Measurements from ENCODE around the gene CASP2.

DNA sequence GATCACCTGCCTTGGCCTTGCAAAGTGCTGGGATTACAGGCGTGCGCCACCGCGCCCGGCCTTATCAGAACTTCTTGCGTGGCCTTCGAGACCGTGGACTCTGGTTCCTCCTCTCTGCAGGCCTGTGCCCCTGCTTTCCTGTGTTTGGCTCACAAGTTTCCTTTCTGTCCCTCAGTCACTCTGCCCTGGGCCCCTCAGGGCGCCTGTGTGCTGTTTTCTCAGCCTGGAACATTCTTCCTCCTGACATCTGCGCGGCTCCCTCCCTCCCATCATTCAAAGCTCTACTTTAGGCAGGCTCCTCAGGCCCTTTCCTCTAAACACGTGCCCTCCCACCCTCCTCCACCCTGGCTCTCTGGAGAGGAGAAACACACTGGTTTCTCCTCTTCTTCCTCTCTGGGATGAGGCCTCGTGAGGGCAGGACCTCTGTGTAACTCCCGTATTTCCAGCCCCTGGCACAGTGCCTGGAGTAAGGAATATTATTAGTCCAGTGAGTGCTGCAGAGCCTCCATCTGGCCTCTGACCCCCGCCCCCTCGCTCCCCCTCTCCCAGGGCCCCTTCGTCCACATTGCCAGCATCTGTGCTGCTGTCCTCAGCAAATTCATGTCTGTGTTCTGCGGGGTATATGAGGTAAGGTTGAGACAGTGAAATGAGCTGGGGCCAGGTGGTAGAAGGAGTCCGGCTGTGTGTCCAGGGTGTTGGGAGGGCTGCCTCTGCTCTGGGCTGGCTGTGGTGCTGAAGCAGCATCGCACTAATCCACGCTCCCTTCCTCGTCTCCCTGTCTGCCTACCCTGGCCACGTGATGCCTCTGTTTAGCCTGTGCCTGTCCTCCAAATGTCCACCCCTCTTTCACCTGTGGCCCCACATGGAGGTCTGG, 34.8 kb downstream of the CASP2 start:
- TF ChIP-seq, protein P1, sequence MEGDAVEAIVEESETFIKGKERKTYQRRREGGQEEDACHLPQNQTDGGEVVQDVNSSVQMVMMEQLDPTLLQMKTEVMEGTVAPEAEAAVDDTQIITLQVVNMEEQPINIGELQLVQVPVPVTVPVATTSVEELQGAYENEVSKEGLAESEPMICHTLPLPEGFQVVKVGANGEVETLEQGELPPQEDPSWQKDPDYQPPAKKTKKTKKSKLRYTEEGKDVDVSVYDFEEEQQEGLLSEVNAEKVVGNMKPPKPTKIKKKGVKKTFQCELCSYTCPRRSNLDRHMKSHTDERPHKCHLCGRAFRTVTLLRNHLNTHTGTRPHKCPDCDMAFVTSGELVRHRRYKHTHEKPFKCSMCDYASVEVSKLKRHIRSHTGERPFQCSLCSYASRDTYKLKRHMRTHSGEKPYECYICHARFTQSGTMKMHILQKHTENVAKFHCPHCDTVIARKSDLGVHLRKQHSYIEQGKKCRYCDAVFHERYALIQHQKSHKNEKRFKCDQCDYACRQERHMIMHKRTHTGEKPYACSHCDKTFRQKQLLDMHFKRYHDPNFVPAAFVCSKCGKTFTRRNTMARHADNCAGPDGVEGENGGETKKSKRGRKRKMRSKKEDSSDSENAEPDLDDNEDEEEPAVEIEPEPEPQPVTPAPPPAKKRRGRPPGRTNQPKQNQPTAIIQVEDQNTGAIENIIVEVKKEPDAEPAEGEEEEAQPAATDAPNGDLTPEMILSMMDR (conservative IDR thresholded peaks at IDR 0.05; ENCODE audit: low read length) = no peak
- no peak for TF ChIP-seq EZH2phosphoT487 (IDR thresholded peaks at IDR 0.05; ENCODE audit: borderline replicate concordance)
